HepG2 (cell line): ENCODE data around the gene SLC12A1. TPM values are rescaled to one million over a fixed set of nuclear protein-coding genes. Genes with fewer than 3 reads are reported as not detected.

ENCODE experiments used
- ATF5 ChIP-seq: sonication (generic); formaldehyde crosslinking; IDR thresholded peaks from 2 replicates; pipeline ENCODE4 v1.4.0; 2020; ENCODE audit warnings: mild to moderate bottlenecking, low read depth, missing genetic modification reagents
- BATF2 ChIP-seq: sonication (generic); formaldehyde crosslinking; IDR thresholded peaks from 2 replicates; pipeline ENCODE4 v1.8.0; 2022; ENCODE audit warnings: mild to moderate bottlenecking, missing genetic modification reagents, moderate library complexity
- FOSL2 ChIP-seq: sonication (generic); formaldehyde crosslinking; IDR thresholded peaks from 2 replicates; pipeline ENCODE4 v1.4.0; 2020; ENCODE audit warnings: missing genetic modification reagents
- FOXO1 ChIP-seq: sonication (generic); formaldehyde crosslinking; IDR thresholded peaks from 2 replicates; pipeline ENCODE4 v1.4.0; 2020; ENCODE audit warnings: missing genetic modification reagents
- GABPB1 ChIP-seq: IDR thresholded peaks from 2 replicates; pipeline ENCODE4 v1.6.1; 2016; ENCODE audit warnings: mild to moderate bottlenecking, missing genetic modification reagents, moderate library complexity, missing compliant biosample characterization
- MED8 ChIP-seq: sonication (generic); formaldehyde crosslinking; IDR thresholded peaks from 2 replicates; pipeline ENCODE4 v1.8.1; 2023; ENCODE audit warnings: mild to moderate bottlenecking, missing genetic modification reagents; ENCODE audit not compliant: insufficient replicate concordance
- NR2F2 ChIP-seq: IDR thresholded peaks from 2 replicates; pipeline ENCODE4 v1.6.1; 2012; ENCODE audit warnings: low read depth, inconsistent platforms, borderline replicate concordance
- PCBP2 ChIP-seq: fragments of 200-400 bp; formaldehyde crosslinking; optimal IDR thresholded peaks from 2 replicates; pipeline ENCODE3; 2018; ENCODE audit warnings: low read length, low read depth; ENCODE audit not compliant: poor library complexity, severe bottlenecking
- SMC3 ChIP-seq: IDR thresholded peaks from 2 replicates; pipeline ENCODE4 v1.6.1; 2011; ENCODE audit warnings: low read length, improper control_type of control experiment
- TEAD2 ChIP-seq: sonication (generic); formaldehyde crosslinking; IDR thresholded peaks from 2 replicates; pipeline ENCODE4 v1.9.0; 2021; ENCODE audit warnings: missing genetic modification reagents
- TGIF2 ChIP-seq: IDR thresholded peaks from 2 replicates; pipeline ENCODE4 v1.6.1; 2016; ENCODE audit warnings: control low read depth, missing compliant biosample characterization
- THYN1 ChIP-seq: sonication (generic); formaldehyde crosslinking; IDR thresholded peaks from 2 replicates; pipeline ENCODE4 v1.8.1; 2023; ENCODE audit warnings: low read depth, mild to moderate bottlenecking, moderate library complexity, missing genetic modification reagents, borderline replicate concordance
- USF2 ChIP-seq, 2 experiments: sonication (generic) in 1 of 2; formaldehyde crosslinking in 1 of 2; IDR thresholded peaks; 2 replicates each; pipeline versions ENCODE4 v1.5.1 to v1.6.1; 2011 to 2020; ENCODE audit warnings: borderline replicate concordance in 1 of 2, low read depth in 1 of 2, low read length in 1 of 2, mild to moderate bottlenecking in 1 of 2, missing genetic modification reagents in 1 of 2, moderate library complexity in 1 of 2
- ZFYVE20 ChIP-seq: sonication (generic); formaldehyde crosslinking; IDR thresholded peaks from 2 replicates; pipeline ENCODE4 v1.8.0; 2023; ENCODE audit warnings: low read depth, mild to moderate bottlenecking, moderate library complexity, missing genetic modification reagents, borderline replicate concordance
- ZNF646 ChIP-seq: sonication (generic); formaldehyde crosslinking; IDR thresholded peaks from 2 replicates; pipeline ENCODE4 v1.9.0; 2021; ENCODE audit warnings: mild to moderate bottlenecking, missing genetic modification reagents
- polyA plus RNA-seq, 8 experiments: library from polyadenylated mRNA; depleted of rRNA in 3 of 8; stranded (reverse) in 7 of 8; unstranded in 1 of 8; fragments of >200 nt; fragmentation: Illumina TruSeq in 4 of 8; extraction: Trizol in 4 of 8; gene quantifications; 2 replicates each; pipeline versions ENCODE4 v1.2.1 to v1.2.3, GENCODE V29; 2011 to 2016; ENCODE audit warnings: low read depth in 4 of 8, missing spikeins in 1 of 8, mixed read lengths in 1 of 8; ENCODE audit not compliant: insufficient read depth in 1 of 8
- total RNA-seq, 5 experiments: library from RNA; depleted of rRNA; stranded (reverse); fragments of >200 nt; fragmentation: Illumina TruSeq; extraction: Trizol; gene quantifications; 2 replicates each; pipeline ENCODE4 v1.2.3, GENCODE V29; 2016; ENCODE audit warnings: low read depth in 1 of 5

The SLC12A1 gene
- total and polyA plus RNA-seq, 2 of the 13 experiments (the other 11 are each of a cell fraction or from before 2014, with no cell fraction given): not detected

- TF ChIP-seq BATF2 (CRISPR knock-in tag) (no peak), USF2 (IDR thresholded peaks at IDR 0.05; ENCODE audit: low read depth, low read length) (no peak), USF2 (CRISPR knock-in tag; IDR thresholded peaks at IDR 0.05; ENCODE audit: borderline replicate concordance) (no peak), NR2F2 (no peak), TEAD2 (CRISPR knock-in tag) (no peak), THYN1 (CRISPR knock-in tag) (no peak), PCBP2 (no peak), SMC3 (no peak), ZFYVE20 (CRISPR knock-in tag) (no peak), GABPB1 (CRISPR knock-in tag) (peak; percentile 98), FOSL2 (CRISPR knock-in tag) (peak; percentile 16; the same call in 1 of the 2 replicates), ZNF646 (CRISPR knock-in tag) (no peak), ATF5 (CRISPR knock-in tag) (no peak), FOXO1 (no peak), MED8 (CRISPR knock-in tag) (peak; percentile 22), TGIF2 (CRISPR knock-in tag) (peak; percentile 63)
Measured at GRCh38 chr15:48330855-48331795, 125.0 kb downstream of the SLC12A1 start, which contains the start of gene DUT (continued).
